GM23338 (cell line): ENCODE measurements around the gene METAP1D. TPM values are rescaled to one million over a fixed set of nuclear protein-coding genes. Genes with fewer than 3 reads are reported as not detected.

Experiments used
- ATAC-seq: fragments of 200-7000 bp; cut with Tn5 transposase; 3 replicates; pipeline ENCODE4 v1.9.1; 2020
- DNase-seq: peaks from one replicate; pipeline ENCODE4 v3.0.0-alpha.2; 2015; ENCODE audit warnings: low spot score
- H2AFZ ChIP-seq: fragments of 200-600 bp; sonication (generic); 2 replicates; pipeline ENCODE4 v1.8.0; 2016; ENCODE audit warnings: antibody characterized with exemption, mild to moderate bottlenecking, moderate library complexity
- H3F3A ChIP-seq: fragments of 200-600 bp; sonication (generic); replicated peaks from 2 replicates; pipeline ENCODE4 v1.8.0; 2017; ENCODE audit warnings: antibody characterized with exemption, mixed run types, low read depth
- H3K27ac ChIP-seq: fragments of 200-600 bp; sonication (generic); 2 replicates; pipeline ENCODE4 v1.6.1; 2016; ENCODE audit warnings: low read depth
- H3K27me3 ChIP-seq: fragments of 200-600 bp; sonication (generic); 2 replicates; pipeline ENCODE4 v1.8.0; 2016; ENCODE audit warnings: mild to moderate bottlenecking, mixed run types, moderate library complexity; ENCODE audit not compliant: insufficient read depth
- H3K36me3 ChIP-seq: fragments of 200-600 bp; sonication (generic); 2 replicates; pipeline ENCODE4 v1.8.0; 2016; ENCODE audit warnings: mild to moderate bottlenecking; ENCODE audit not compliant: insufficient read depth
- H3K4me1 ChIP-seq: fragments of 200-600 bp; sonication (generic); 2 replicates; pipeline ENCODE4 v1.8.0; 2016; ENCODE audit warnings: mild to moderate bottlenecking, moderate library complexity; ENCODE audit not compliant: insufficient read depth
- H3K4me2 ChIP-seq: fragments of 200-600 bp; sonication (generic); 2 replicates; pipeline ENCODE4 v1.7.1; 2017; ENCODE audit warnings: mixed run types
- H3K4me3 ChIP-seq: fragments of 200-600 bp; sonication (generic); 2 replicates; pipeline ENCODE4 v1.6.1; 2016; ENCODE audit warnings: mixed run types
- H3K79me2 ChIP-seq: fragments of 200-600 bp; sonication (generic); replicated peaks from 2 replicates; pipeline ENCODE4 v1.8.0; 2017; ENCODE audit warnings: mild to moderate bottlenecking; ENCODE audit not compliant: insufficient read depth
- H3K9me2 ChIP-seq: fragments of 200-600 bp; sonication (generic); 2 replicates; pipeline ENCODE4 v1.8.0; 2017; ENCODE audit not compliant: insufficient read depth
- H4K20me1 ChIP-seq: fragments of 200-600 bp; sonication (generic); replicated peaks from 2 replicates; pipeline ENCODE4 v1.8.0; 2017; ENCODE audit warnings: mild to moderate bottlenecking; ENCODE audit not compliant: insufficient read depth
- H3K27ac Mint-ChIP-seq: 2 replicates; pipeline ENCODE4 v1.8.0; 2020; ENCODE audit warnings: inconsistent platforms, mild to moderate bottlenecking, moderate library complexity, mixed read lengths
- H3K27me3 Mint-ChIP-seq: 3 replicates; pipeline ENCODE4 v1.8.0; 2022; ENCODE audit warnings: low read depth, mild to moderate bottlenecking, moderate library complexity, mixed read lengths, inconsistent platforms; ENCODE audit not compliant: insufficient read depth, poor library complexity
- H3K36me3 Mint-ChIP-seq: 3 replicates; pipeline ENCODE4 v1.8.0; 2021; ENCODE audit warnings: low read depth, mild to moderate bottlenecking, inconsistent platforms, moderate library complexity, mixed read lengths
- H3K4me1 Mint-ChIP-seq: 3 replicates; pipeline ENCODE4 v1.8.0; 2020; ENCODE audit warnings: mild to moderate bottlenecking, inconsistent platforms, mixed read lengths
- H3K4me3 Mint-ChIP-seq: 3 replicates; pipeline ENCODE4 v1.8.0; 2021; ENCODE audit warnings: moderate library complexity, mild to moderate bottlenecking, inconsistent platforms, mixed read lengths
- H3K9me3 Mint-ChIP-seq: 3 replicates; pipeline ENCODE4 v1.8.0; 2020; ENCODE audit warnings: moderate library complexity, mild to moderate bottlenecking, inconsistent platforms, mixed read lengths
- EZH2 ChIP-seq: fragments of 200-600 bp; sonication (generic); IDR thresholded peaks from one replicate; pipeline ENCODE4 v1.8.0; 2017; ENCODE audit warnings: antibody characterized with exemption, mild to moderate bottlenecking, low read depth; ENCODE audit not compliant: unreplicated experiment
- EZH2phosphoT487 ChIP-seq: fragments of 200-600 bp; sonication (generic); IDR thresholded peaks from one replicate; pipeline ENCODE4 v1.8.1; 2018; ENCODE audit warnings: antibody characterized with exemption; ENCODE audit not compliant: unreplicated experiment
- POLR2AphosphoS5 ChIP-seq: IDR thresholded peaks from 2 replicates; pipeline ENCODE4 v1.6.1; 2016; ENCODE audit warnings: antibody characterized with exemption, low read depth
- ZNF114 ChIP-seq: fragments of 250-450 bp; sonication (Bioruptor Pico); IDR thresholded peaks from 2 replicates; pipeline ENCODE4 v1.5.0; 2020; ENCODE audit warnings: mild to moderate bottlenecking, moderate library complexity
- ZNF331 ChIP-seq: fragments of 250-450 bp; sonication (Bioruptor Pico); IDR thresholded peaks from 2 replicates; pipeline ENCODE4 v1.5.0; 2020; ENCODE audit warnings: low read depth, mild to moderate bottlenecking, moderate library complexity
- polyA plus RNA-seq: library from polyadenylated mRNA; unstranded; fragments of >200 nt; fragmentation: Nextera tagmentation; extraction: Ambion mirVana; gene quantifications from 2 replicates; pipeline ENCODE4 v1.2.1, GENCODE V29; 2016
- total RNA-seq: library from RNA; depleted of rRNA; stranded (reverse); fragments of >200 nt; shearing (Covaris generic); gene quantifications from 2 replicates; pipeline ENCODE4 v1.2.3, GENCODE V29; 2014
- TF ChIP-seq, protein P1 (sequence below): fragments of 250-450 bp; sonication (Bioruptor Pico); IDR thresholded peaks from 2 replicates; pipeline ENCODE4 v1.5.0; 2020; ENCODE audit warnings: mild to moderate bottlenecking, moderate library complexity

The METAP1D gene
- total and polyA plus RNA-seq, 2 experiments from 2014 or later = 12.8 to 15.5 TPM

DNA sequence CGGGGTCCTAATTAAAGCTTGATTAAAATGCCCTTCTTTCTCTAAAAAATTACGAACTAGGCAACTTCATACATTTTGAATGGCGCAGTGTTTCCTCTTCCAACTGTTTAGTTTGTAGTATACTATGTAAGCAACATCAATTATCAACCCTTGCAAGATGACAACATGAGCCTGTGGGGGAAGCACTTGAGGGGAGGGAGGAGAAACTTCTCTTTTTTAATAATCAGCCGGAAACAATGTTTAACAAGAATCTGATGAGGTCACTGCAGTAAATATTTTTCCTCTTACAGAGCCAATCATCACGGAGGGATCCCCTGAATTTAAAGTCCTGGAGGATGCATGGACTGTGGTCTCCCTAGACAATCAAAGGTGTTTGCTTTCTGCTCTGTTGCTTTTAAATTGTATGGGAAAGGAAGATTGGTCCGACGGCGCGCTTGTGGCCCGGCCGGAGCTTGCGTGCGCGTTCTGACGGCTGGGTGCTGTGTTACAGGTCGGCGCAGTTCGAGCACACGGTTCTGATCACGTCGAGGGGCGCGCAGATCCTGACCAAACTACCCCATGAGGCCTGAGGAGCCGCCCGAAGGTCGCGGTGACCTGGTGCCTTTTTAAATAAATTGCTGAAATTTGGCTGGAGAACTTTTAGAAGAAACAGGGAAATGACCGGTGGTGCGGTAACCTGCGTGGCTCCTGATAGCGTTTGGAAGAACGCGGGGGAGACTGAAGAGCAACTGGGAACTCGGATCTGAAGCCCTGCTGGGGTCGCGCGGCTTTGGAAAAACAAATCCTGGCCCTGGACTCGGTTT, 80.3 kb downstream of the METAP1D start:
- Mint-ChIP-seq H3K27me3 (peaks cover 73% of the 10 kb centered on the region), H3K4me3 (peak overlapping the region; percentile 53), H3K27ac (no peak overlapping the region), H3K4me1 (peaks cover 35% of the 10 kb centered on the region), H3K36me3 (no peaks in the 10 kb centered on the region), H3K9me3 (peaks cover 3% of the 10 kb centered on the region; the same call in 2 of the 3 replicates)
- Histone ChIP-seq H3K4me2 (peak overlapping the region; percentile 77), H3K9me2 (no peaks in the 10 kb centered on the region), H3K79me2 (no peaks in the 10 kb centered on the region), H3K4me3 (peak overlapping the region; percentile 52), H3K4me1 (peaks cover 53% of the 10 kb centered on the region), H3F3A (peaks cover 46% of the 10 kb centered on the region), H3K27me3 (peaks cover 91% of the 10 kb centered on the region), H4K20me1 (peaks cover 35% of the 10 kb centered on the region), H3K27ac (no peak overlapping the region), H2AFZ (no peak overlapping the region), H3K36me3 (no peaks in the 10 kb centered on the region)
- peak; percentile 2; the same call in 1 of the 3 replicates for ATAC-seq
- TF ChIP-seq EZH2 = peak; percentile 83
- peak; percentile 62 for TF ChIP-seq EZH2phosphoT487
- TF ChIP-seq POLR2AphosphoS5 = no peak
- peak; percentile 52 for DNase-seq

DNA sequence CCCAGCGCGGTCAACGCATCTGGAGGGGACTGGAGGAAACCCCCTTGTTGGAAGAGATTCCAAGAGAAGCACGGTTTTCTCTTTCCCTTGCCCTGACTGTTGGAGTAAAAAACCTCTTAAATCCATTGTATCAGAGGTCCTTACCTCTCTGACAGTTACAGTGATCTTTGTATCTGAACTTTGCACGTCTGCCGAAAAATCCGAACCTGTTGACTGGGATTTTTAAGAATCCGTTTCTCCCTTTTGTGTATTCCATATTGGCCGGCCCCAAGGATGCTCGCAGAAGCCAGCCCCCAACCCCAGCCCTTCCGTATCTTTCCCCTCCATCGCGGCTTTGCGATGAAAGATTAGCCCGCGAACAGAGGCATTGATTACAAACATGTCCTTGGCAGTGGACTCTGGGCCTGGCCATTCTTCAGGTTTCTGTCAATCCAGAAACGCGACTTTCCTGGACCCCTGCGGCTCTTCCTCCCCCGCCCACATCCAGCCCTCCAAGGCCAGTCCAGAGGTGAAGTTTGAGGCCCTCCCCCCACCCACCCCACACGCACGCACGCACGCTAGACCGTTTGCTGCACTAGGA, 81.0 kb downstream of the METAP1D start:
- H3K4me1 Mint-ChIP-seq = peaks cover 40% of the 10 kb centered on the region
- Histone ChIP-seq H4K20me1 (peaks cover 35% of the 10 kb centered on the region), H3K4me2 (peak overlapping the region; percentile 77), H3F3A (peaks cover 46% of the 10 kb centered on the region), H2AFZ (no peak overlapping the region), H3K4me3 (peak overlapping the region; percentile 52), H3K4me1 (peaks cover 57% of the 10 kb centered on the region), H3K9me2 (no peaks in the 10 kb centered on the region), H3K79me2 (no peaks in the 10 kb centered on the region), H3K27me3 (peaks cover 98% of the 10 kb centered on the region), H3K36me3 (no peaks in the 10 kb centered on the region), H3K27ac (no peak overlapping the region)
- no peak overlapping the region for H3K27ac Mint-ChIP-seq
- TF ChIP-seq ZNF114 (no peak), EZH2 (peak; percentile 9), POLR2AphosphoS5 (no peak), ZNF331 (no peak)
- TF ChIP-seq, protein P1, sequence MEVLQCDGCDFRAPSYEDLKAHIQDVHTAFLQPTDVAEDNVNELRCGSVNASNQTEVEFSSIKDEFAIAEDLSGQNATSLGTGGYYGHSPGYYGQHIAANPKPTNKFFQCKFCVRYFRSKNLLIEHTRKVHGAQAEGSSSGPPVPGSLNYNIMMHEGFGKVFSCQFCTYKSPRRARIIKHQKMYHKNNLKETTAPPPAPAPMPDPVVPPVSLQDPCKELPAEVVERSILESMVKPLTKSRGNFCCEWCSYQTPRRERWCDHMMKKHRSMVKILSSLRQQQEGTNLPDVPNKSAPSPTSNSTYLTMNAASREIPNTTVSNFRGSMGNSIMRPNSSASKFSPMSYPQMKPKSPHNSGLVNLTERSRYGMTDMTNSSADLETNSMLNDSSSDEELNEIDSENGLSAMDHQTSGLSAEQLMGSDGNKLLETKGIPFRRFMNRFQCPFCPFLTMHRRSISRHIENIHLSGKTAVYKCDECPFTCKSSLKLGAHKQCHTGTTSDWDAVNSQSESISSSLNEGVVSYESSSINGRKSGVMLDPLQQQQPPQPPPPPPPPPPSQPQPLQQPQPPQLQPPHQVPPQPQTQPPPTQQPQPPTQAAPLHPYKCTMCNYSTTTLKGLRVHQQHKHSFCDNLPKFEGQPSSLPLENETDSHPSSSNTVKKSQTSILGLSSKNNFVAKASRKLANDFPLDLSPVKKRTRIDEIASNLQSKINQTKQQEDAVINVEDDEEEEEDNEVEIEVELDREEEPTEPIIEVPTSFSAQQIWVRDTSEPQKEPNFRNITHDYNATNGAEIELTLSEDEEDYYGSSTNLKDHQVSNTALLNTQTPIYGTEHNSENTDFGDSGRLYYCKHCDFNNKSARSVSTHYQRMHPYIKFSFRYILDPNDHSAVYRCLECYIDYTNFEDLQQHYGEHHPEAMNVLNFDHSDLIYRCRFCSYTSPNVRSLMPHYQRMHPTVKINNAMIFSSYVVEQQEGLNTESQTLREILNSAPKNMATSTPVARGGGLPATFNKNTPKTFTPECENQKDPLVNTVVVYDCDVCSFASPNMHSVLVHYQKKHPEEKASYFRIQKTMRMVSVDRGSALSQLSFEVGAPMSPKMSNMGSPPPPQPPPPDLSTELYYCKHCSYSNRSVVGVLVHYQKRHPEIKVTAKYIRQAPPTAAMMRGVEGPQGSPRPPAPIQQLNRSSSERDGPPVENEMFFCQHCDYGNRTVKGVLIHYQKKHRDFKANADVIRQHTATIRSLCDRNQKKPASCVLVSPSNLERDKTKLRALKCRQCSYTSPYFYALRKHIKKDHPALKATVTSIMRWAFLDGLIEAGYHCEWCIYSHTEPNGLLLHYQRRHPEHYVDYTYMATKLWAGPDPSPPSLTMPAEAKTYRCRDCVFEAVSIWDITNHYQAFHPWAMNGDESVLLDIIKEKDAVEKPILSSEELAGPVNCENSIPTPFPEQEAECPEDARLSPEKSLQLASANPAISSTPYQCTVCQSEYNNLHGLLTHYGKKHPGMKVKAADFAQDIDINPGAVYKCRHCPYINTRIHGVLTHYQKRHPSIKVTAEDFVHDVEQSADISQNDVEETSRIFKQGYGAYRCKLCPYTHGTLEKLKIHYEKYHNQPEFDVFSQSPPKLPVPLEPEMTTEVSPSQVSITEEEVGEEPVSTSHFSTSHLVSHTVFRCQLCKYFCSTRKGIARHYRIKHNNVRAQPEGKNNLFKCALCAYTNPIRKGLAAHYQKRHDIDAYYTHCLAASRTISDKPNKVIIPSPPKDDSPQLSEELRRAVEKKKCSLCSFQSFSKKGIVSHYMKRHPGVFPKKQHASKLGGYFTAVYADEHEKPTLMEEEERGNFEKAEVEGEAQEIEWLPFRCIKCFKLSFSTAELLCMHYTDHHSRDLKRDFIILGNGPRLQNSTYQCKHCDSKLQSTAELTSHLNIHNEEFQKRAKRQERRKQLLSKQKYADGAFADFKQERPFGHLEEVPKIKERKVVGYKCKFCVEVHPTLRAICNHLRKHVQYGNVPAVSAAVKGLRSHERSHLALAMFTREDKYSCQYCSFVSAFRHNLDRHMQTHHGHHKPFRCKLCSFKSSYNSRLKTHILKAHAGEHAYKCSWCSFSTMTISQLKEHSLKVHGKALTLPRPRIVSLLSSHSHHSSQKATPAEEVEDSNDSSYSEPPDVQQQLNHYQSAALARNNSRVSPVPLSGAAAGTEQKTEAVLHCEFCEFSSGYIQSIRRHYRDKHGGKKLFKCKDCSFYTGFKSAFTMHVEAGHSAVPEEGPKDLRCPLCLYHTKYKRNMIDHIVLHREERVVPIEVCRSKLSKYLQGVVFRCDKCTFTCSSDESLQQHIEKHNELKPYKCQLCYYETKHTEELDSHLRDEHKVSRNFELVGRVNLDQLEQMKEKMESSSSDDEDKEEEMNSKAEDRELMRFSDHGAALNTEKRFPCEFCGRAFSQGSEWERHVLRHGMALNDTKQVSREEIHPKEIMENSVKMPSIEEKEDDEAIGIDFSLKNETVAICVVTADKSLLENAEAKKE (CRISPR knock-in tag) = no peak
- DNase-seq = no peak
- peak overlapping the region; percentile 53 for H3K4me3 Mint-ChIP-seq
- no peaks in the 10 kb centered on the region for H3K36me3 Mint-ChIP-seq
- H3K27me3 Mint-ChIP-seq = peaks cover 80% of the 10 kb centered on the region
- no peak for ATAC-seq
- H3K9me3 Mint-ChIP-seq = peaks cover 3% of the 10 kb centered on the region; the same call in 2 of the 3 replicates
